Activated naive CD4-positive, alpha-beta T cell treated with anti-CD3 and anti-CD28 coated beads, Interleukin-2, amount 50 U/mL, for 24 hours (primary cell): ENCODE results near the gene SDK1.

Experiments
- H3K27ac Mint-ChIP-seq: one replicate; pipeline ENCODE4 v1.8.0; 2021; ENCODE audit warnings: mild to moderate bottlenecking, mixed read lengths
- H3K27me3 Mint-ChIP-seq: one replicate; pipeline ENCODE4 v1.8.0; 2021; ENCODE audit warnings: mixed read lengths
- H3K36me3 Mint-ChIP-seq: one replicate; pipeline ENCODE4 v1.8.0; 2021; ENCODE audit warnings: mixed read lengths
- H3K4me1 Mint-ChIP-seq: one replicate; pipeline ENCODE4 v1.8.0; 2021; ENCODE audit warnings: mixed read lengths
- H3K4me3 Mint-ChIP-seq: one replicate; pipeline ENCODE4 v1.8.0; 2021; ENCODE audit warnings: mild to moderate bottlenecking, mixed read lengths
- H3K9me3 Mint-ChIP-seq: one replicate; pipeline ENCODE4 v1.8.0; 2021; ENCODE audit warnings: mixed read lengths

Gene SDK1

DNA sequence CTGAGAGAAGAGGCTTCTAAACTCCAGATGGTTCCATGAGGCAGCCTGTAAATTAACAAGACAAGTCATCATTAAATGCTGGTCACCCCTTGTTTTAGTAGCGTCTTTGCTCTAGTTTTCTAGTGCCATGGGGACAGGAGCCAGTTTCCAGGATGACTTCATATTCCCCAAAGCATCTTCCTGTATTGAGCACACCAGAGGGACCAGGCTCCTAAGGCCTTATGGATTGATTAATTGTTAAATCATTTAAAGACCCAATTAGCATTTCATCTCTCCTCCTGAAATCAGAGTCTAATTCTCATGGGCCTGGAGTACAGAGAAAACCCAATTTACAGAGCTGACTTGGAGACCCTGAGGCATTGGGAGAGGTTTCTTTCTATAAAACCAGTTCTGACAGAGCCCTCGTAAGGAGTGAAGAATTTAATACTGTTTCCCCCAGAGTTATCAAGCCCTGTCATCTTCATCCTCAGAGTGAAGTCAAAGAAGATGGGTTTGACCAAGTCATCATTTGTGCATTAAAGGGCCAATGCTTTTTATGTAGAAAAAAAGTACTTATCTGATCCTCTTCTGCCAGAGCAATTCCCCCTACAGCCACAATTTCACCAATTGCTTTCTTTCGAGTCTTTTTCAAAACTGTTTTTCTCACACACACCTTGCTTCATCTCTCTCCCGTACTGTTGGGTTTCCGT, 678.7 kb downstream of the SDK1 start:
- H3K4me3 Mint-ChIP-seq = no peak overlapping the region
- no peaks in the 10 kb centered on the region for H3K27me3 Mint-ChIP-seq
- no peaks in the 10 kb centered on the region for H3K9me3 Mint-ChIP-seq
- H3K27ac Mint-ChIP-seq = no peak overlapping the region
- H3K36me3 Mint-ChIP-seq = no peaks in the 10 kb centered on the region
- H3K4me1 Mint-ChIP-seq = no peaks in the 10 kb centered on the region

DNA sequence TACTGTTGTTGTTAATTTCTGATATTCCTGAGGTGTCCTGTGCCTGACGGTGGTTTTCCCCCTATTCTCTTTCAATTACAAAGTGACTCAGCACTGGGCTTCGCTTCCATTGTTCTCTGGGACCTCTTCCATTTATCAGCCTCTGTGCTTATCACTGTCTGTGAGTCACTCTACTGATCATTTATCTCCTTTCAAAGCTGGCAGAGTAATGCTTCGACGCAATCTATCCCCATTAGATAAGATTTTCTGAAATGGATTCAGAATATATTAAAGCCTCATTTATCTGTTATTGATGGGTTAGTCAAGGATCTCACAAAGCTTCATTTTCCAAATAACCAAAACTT, 679.2 kb downstream of the SDK1 start:
- no peaks in the 10 kb centered on the region for H3K36me3 Mint-ChIP-seq
- H3K27me3 Mint-ChIP-seq = no peaks in the 10 kb centered on the region
- no peak overlapping the region for H3K27ac Mint-ChIP-seq
- H3K9me3 Mint-ChIP-seq = no peaks in the 10 kb centered on the region
- H3K4me1 Mint-ChIP-seq = no peaks in the 10 kb centered on the region
- H3K4me3 Mint-ChIP-seq = no peak overlapping the region

DNA sequence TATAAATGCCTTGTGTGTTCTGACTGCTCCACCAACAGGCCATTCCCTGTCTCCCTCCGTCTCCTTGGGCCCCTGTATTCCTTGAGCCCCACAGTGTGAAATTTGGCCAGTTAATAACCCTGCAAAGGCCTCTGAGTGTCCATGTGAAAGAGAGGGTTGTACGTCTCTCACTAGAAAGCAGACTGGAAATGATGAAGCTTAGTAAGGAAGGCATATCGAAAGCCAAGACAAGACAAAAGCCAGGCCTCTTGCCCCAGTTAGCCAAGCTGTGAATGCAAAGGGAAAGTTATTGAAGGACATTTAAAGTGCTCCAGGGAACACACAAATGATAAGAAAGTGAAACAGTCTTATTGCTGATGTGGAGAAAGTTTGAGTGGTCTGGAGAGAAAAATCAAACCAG, 680.2 kb downstream of the SDK1 start:
- H3K4me1 Mint-ChIP-seq = no peaks in the 10 kb centered on the region
- H3K9me3 Mint-ChIP-seq = no peaks in the 10 kb centered on the region
- H3K27me3 Mint-ChIP-seq = no peaks in the 10 kb centered on the region
- H3K36me3 Mint-ChIP-seq = no peaks in the 10 kb centered on the region
- no peak overlapping the region for H3K4me3 Mint-ChIP-seq
- no peak overlapping the region for H3K27ac Mint-ChIP-seq

DNA sequence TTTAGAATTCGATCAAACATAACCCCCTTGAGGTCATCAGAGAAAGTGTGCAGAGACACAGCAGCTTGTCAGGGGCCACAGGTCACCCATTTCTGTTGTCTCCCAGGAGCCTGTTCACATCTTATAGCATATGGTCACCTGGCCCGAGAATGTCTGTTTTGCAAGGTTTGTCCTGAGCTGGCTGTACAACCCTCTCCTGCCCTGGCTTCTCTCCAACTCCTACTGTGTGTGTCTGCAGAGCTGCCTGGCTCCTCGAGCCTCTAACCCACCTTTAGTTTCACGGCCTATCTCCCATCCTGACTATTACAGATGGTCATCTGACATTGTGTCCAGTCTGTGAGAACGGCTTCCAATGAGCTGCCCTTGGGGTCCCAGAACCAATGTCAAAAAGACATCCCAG, 683.4 kb downstream of the SDK1 start:
- H3K27me3 Mint-ChIP-seq = no peaks in the 10 kb centered on the region
- no peak overlapping the region for H3K27ac Mint-ChIP-seq
- no peak overlapping the region for H3K4me3 Mint-ChIP-seq

DNA sequence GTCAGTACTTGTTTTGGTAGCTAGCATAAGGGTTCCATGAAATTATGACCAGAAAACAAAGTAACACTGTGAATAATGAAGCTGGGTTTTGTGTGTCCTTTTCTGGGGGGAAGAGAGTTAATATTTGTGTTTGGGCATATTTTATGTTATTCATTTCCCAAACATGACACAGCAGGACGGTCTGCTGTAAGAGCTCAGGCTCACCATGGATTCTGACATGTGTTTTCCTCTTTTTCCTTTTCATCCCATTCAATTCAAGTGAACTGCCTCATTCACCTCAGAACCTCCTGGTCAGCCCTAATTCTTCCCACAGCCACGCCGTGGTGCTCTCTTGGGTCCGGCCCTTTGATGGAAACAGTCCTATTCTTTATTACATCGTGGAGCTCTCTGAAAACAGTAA, 685.9 kb downstream of the SDK1 start:
- H3K27ac Mint-ChIP-seq = no peak overlapping the region
- no peak overlapping the region for H3K4me3 Mint-ChIP-seq
- no peaks in the 10 kb centered on the region for H3K36me3 Mint-ChIP-seq
- no peaks in the 10 kb centered on the region for H3K27me3 Mint-ChIP-seq
- H3K4me1 Mint-ChIP-seq = no peaks in the 10 kb centered on the region
- no peaks in the 10 kb centered on the region for H3K9me3 Mint-ChIP-seq

More for the DNA sequence above, 683.4 kb downstream of the SDK1 start:
- Mint-ChIP-seq H3K9me3 (no peaks in the 10 kb centered on the region), H3K4me1 (no peaks in the 10 kb centered on the region), H3K36me3 (no peaks in the 10 kb centered on the region)

DNA sequence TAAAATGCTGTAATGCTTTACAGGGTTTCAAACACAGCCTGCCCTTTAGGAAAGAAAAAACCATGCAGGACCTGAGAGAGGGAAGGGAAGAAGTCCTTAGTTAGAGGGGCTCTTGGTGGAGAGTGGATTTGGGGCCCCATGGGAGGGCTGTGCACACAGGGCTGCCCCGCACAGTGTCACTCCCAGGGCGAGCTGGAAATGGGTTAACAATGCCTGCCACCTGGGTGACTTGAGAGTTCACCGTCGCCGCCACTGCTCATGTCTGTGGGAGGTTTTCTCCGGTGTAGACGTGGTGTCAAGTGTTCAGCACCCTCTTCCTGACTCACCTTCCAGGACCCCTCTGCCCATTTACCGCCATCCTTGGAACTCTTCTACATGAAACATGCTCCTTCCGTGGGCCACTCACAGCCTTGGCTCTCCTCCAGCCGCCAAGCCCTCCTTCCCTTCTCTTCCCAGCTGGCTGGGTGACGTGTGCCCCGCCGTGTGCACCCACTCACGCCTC, 686.4 kb downstream of the SDK1 start:
- Mint-ChIP-seq H3K27me3 (no peaks in the 10 kb centered on the region), H3K36me3 (no peaks in the 10 kb centered on the region), H3K27ac (no peak overlapping the region), H3K4me1 (no peaks in the 10 kb centered on the region), H3K9me3 (no peaks in the 10 kb centered on the region), H3K4me3 (no peak overlapping the region)

DNA sequence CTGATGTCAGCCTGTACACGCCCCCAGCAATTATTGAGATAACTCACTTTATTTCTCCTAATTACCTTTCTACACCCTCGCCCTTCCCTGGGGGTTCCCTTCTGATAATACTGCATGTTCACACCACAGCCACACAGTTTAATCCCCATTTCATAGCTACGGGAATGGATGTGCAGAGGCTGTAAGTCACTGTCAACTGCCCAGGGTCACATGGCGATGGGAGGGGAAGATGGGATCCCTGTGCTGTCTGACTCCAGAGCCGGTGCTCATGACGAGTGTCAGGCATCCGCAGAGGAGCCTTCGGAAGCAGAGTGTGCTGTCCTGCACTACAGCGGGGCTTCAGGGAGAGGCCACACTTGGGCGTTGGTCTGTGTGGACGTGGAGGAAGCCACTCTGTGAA, 688.7 kb downstream of the SDK1 start:
- H3K36me3 Mint-ChIP-seq = no peaks in the 10 kb centered on the region
- H3K4me3 Mint-ChIP-seq = no peak overlapping the region
- H3K9me3 Mint-ChIP-seq = no peaks in the 10 kb centered on the region
- H3K4me1 Mint-ChIP-seq = no peaks in the 10 kb centered on the region
- H3K27me3 Mint-ChIP-seq = no peaks in the 10 kb centered on the region
- H3K27ac Mint-ChIP-seq = no peak overlapping the region

DNA sequence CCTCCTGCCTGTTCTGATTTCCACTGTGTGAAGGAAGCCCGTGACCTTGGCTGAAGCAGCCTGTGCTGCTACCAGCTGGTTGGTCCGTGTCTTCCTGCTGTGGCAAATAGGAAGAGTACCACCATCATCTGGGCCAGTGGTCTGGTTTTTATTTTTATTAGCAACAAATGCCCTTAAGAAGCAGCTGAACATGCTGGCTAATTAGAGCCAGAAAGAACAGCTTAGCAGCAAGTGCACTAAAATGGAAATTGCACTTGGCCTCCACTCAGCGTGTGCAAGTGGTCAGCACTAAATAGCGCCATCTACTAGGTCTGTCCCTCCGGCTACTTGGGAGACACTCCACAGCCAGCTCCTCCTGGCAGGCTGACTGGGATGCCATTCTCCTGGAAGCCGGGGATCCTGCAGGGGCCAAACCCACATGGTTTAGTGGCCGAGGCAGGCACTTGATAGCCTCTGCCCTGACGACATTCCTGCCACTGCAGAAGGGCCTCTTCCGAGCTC, 690.7 kb downstream of the SDK1 start:
- no peak overlapping the region for H3K27ac Mint-ChIP-seq
- H3K36me3 Mint-ChIP-seq = no peaks in the 10 kb centered on the region
- no peaks in the 10 kb centered on the region for H3K4me1 Mint-ChIP-seq
- H3K4me3 Mint-ChIP-seq = no peak overlapping the region
- H3K27me3 Mint-ChIP-seq = no peaks in the 10 kb centered on the region
- no peaks in the 10 kb centered on the region for H3K9me3 Mint-ChIP-seq

DNA sequence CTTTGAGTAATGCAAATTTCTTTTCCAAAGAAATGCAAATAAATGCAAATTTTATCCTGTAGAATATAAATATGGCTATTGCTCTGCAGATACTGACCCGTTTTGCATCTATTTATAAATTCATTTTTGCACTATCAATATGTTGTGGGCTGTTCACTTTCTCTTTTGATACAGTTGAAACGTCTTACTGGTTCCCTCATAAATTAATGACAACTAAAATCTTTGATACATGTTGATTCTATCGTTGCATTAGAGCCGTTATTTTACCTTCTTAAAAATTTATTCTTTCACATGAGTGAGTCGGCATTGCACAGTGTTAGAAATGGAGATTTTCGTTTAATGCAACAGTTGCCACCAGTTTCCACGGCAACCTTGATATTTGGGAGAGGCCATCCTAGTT, 691.8 kb downstream of the SDK1 start:
- no peaks in the 10 kb centered on the region for H3K9me3 Mint-ChIP-seq
- no peaks in the 10 kb centered on the region for H3K4me1 Mint-ChIP-seq
- no peaks in the 10 kb centered on the region for H3K36me3 Mint-ChIP-seq
- H3K27me3 Mint-ChIP-seq = no peaks in the 10 kb centered on the region
- H3K4me3 Mint-ChIP-seq = no peak overlapping the region
- H3K27ac Mint-ChIP-seq = no peak overlapping the region

DNA sequence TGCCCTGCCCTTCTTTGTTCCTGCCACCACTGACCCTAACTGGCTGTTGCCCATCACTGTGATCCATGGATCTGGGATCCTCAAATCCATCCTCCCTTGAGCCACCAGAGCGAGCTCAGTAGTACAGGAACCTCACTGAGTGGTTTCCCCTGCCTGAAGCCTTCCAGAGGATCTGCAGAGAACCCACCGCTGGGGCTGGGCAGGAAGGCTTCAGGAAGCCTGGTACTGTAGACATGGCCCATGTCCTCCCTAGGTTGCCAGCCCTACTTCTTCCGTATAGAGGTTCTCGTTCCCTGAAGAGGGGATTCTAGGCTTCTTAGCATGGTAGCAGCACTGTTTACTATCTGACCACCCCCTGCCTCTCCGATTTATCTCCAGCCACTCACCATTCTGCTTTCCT, 693.7 kb downstream of the SDK1 start:
- Mint-ChIP-seq H3K9me3 (no peaks in the 10 kb centered on the region), H3K4me3 (no peak overlapping the region), H3K36me3 (no peaks in the 10 kb centered on the region), H3K27ac (no peak overlapping the region), H3K4me1 (no peaks in the 10 kb centered on the region), H3K27me3 (no peaks in the 10 kb centered on the region)

DNA sequence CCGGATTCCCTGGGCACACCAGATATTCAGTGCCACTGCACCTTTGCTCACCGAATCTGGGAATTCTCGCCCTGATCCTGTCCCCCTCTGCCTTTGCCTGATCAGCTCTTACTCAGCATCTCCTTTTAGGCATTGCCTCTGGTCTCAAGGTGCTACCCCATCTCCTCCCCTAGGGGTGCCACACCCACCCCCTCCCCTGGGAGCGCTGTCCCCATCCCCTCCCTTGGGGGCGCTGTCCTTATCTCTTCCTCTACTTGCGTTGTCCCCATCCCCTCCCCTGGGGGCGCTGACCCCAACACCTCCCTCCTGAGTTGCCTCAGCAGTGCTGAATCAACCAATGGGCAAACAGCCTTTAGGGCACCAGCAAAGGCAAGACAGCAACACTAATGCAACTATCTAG, 694.1 kb downstream of the SDK1 start:
- Mint-ChIP-seq H3K36me3 (no peaks in the 10 kb centered on the region), H3K27ac (no peak overlapping the region), H3K4me3 (no peak overlapping the region), H3K9me3 (no peaks in the 10 kb centered on the region), H3K27me3 (no peaks in the 10 kb centered on the region), H3K4me1 (no peaks in the 10 kb centered on the region)

DNA sequence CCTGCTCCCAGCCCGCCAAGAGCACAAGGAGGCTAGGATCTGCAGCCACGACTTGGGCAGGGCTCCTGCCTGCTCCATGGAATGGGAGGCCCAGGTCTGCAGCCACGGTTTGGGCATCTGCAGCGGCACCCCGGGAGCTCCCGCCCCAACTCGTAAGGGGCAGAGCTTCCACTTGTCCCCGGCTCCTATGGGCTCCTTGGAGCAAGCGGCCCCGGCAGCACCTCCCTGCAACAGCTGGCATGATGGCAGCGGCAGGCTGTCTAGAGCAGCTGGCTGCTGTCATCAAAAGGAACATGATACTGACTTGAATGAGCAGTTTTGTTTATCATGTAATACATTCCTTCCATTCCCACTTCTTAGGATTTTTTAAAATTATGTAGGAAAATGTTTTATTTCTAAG, 697.0 kb downstream of the SDK1 start:
- Mint-ChIP-seq H3K27ac (no peak overlapping the region), H3K27me3 (no peaks in the 10 kb centered on the region), H3K36me3 (no peaks in the 10 kb centered on the region), H3K9me3 (no peaks in the 10 kb centered on the region), H3K4me1 (no peaks in the 10 kb centered on the region), H3K4me3 (no peak overlapping the region)

DNA sequence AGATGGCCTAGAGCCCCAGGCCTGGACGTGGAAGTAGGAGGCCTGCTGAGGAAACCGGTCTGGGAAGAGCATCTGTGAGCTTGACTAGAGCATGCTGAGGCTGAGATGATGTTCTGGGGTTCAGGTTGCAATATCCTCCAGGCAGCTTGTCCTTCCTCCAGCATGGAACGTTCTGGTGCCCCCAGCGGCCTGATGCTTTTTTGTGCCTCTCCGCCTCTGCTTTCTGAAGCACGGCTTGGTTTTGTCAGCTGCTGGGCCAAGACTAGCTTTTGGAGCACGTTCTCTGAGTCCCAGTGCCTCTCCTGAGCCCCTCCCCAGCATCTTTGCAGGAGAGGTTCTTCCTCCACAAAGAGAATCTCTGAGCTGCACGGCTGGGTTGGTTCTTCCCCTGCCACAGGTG, 699.1 kb downstream of the SDK1 start:
- H3K27me3 Mint-ChIP-seq = no peaks in the 10 kb centered on the region

DNA sequence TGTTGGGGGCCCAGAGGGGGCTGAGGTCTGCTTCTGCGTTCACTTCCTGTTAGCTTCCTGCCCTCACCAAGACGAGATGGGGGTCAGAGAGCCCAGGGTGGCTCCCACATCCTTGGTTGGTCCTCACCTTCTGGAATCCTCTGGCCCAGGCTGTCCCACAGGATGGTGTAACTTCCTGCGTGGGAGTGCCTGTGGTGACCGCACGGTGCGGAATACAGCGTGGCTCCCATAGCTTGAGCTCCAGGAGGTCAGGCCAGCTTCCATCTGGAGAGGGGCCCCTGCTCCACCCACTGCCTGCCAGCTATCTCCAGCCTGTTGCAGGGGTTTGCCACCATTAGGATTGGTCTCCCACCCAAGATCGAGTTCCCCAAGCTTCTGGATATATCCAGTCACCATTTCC, 699.9 kb downstream of the SDK1 start:
- no peak overlapping the region for H3K27ac Mint-ChIP-seq
- no peaks in the 10 kb centered on the region for H3K36me3 Mint-ChIP-seq
- no peaks in the 10 kb centered on the region for H3K27me3 Mint-ChIP-seq
- H3K4me1 Mint-ChIP-seq = no peaks in the 10 kb centered on the region
- H3K4me3 Mint-ChIP-seq = no peak overlapping the region
- no peaks in the 10 kb centered on the region for H3K9me3 Mint-ChIP-seq

More for the DNA sequence above, 699.1 kb downstream of the SDK1 start:
- no peak overlapping the region for H3K4me3 Mint-ChIP-seq
- no peaks in the 10 kb centered on the region for H3K9me3 Mint-ChIP-seq
- no peaks in the 10 kb centered on the region for H3K36me3 Mint-ChIP-seq
- no peak overlapping the region for H3K27ac Mint-ChIP-seq
- H3K4me1 Mint-ChIP-seq = no peaks in the 10 kb centered on the region

DNA sequence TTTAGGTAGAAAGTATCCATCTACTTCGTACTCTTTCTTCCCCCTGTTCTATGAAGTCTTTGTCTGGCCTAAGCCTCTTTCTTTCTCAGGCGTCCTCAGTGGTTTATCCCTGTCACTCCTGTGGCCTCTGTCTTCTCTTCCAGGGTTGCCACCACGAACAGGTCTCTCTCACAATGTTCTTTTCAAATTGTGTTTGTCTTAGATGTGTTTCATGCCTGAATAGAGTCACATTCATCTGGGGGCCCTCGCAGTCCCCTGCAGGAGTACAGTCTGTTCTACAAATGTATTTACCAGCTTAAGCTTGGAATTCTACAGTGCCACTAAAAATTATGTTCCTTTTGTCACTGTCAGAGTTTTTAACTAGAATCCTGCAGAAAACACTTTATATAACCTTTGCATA, 700.7 kb downstream of the SDK1 start:
- Mint-ChIP-seq H3K27me3 (no peaks in the 10 kb centered on the region), H3K9me3 (no peaks in the 10 kb centered on the region), H3K4me1 (no peaks in the 10 kb centered on the region), H3K27ac (peak overlapping the region; percentile 65), H3K4me3 (no peak overlapping the region), H3K36me3 (no peaks in the 10 kb centered on the region)

DNA sequence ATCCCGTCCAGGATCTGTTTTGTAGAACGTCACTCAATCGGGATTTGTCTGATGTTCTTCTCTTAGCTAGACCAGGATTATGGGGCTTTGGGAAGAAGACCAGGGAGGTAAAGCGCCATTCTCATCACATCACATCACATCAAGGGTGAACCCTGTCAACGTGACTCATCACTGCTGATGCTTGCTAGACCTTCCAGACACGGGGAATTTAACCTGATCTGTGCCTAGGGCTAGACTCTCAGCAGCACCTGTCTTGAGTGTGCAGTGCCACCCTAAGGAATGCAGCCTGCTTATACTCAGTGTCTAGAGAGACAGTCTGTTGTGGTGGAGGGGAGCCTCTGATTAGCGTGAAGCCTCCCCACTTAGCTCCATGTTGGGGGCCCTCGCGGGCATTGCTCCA, 702.5 kb downstream of the SDK1 start:
- Mint-ChIP-seq H3K27ac (no peak overlapping the region), H3K4me3 (no peak overlapping the region), H3K27me3 (no peaks in the 10 kb centered on the region), H3K36me3 (no peaks in the 10 kb centered on the region), H3K9me3 (no peaks in the 10 kb centered on the region), H3K4me1 (no peaks in the 10 kb centered on the region)

DNA sequence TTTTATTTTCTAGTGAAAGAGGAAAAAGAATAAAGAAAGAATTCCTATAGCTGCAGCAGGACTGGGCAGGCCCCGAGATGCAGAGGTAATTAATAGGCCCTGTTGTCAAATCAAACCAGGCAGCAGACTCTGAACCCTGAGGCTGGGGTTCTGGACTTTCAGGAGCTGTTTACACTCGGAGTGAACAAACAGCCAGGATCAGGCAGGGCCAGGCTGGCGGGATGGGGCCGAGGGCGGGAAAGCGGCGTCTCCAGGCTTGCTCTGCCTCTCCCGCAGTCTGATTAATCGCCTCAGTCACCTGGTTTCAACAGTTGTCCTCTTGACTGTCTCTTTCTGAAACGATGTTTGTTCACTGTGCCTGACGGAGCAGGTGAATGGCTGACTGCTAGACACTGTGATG, 705.6 kb downstream of the SDK1 start:
- H3K4me3 Mint-ChIP-seq = no peak overlapping the region
- no peaks in the 10 kb centered on the region for H3K9me3 Mint-ChIP-seq
- H3K27ac Mint-ChIP-seq = no peak overlapping the region
- H3K4me1 Mint-ChIP-seq = no peaks in the 10 kb centered on the region
- H3K36me3 Mint-ChIP-seq = no peaks in the 10 kb centered on the region
- H3K27me3 Mint-ChIP-seq = no peaks in the 10 kb centered on the region
